Suprapubic skin (tissue), 4 donors: ENCODE data around the gene CHST9. TPM values are rescaled to one million over a fixed set of nuclear protein-coding genes. Genes with fewer than 3 reads are reported as not detected.

Experiments used
- DNase-seq, 2 donors: peaks; one replicate each; pipeline ENCODE4 v3.0.0-alpha.2; 2019; ENCODE audit warnings: low spot score in 2 of 2
- H3K27ac ChIP-seq: fragments of 200-600 bp; sonication (generic); one replicate; pipeline ENCODE4 v1.5.1; 2019
- H3K27me3 ChIP-seq: fragments of 200-600 bp; sonication (generic); one replicate; pipeline ENCODE4 v1.5.1; 2019
- H3K36me3 ChIP-seq: fragments of 200-600 bp; sonication (generic); one replicate; pipeline ENCODE4 v1.5.1; 2019
- H3K4me1 ChIP-seq: fragments of 200-600 bp; sonication (generic); one replicate; pipeline ENCODE4 v1.5.1; 2019
- H3K4me3 ChIP-seq: fragments of 200-600 bp; sonication (generic); one replicate; pipeline ENCODE4 v1.5.1; 2019; ENCODE audit warnings: mild to moderate bottlenecking
- H3K9me3 ChIP-seq: fragments of 200-600 bp; sonication (generic); one replicate; pipeline ENCODE4 v1.5.1; 2019
- CTCF ChIP-seq, 2 donors: fragments of 200-600 bp in 1 of 2; fragments of 450-650 bp in 1 of 2; sonication (generic) in 1 of 2; IDR thresholded peaks; one replicate each; pipeline ENCODE4 v1.5.1; 2016 to 2019; ENCODE audit warnings: antibody characterized with exemption in 2 of 2, mild to moderate bottlenecking in 1 of 2, moderate library complexity in 1 of 2
- EP300 ChIP-seq: sonication (generic); formaldehyde crosslinking; IDR thresholded peaks from one replicate; pipeline ENCODE4 v1.6.1; 2017; ENCODE audit warnings: antibody characterized with exemption
- POLR2A ChIP-seq, 2 donors: fragments of 450-650 bp; IDR thresholded peaks; one replicate each; pipeline ENCODE4 v1.6.1; 2017; ENCODE audit warnings: antibody characterized with exemption in 2 of 2, mild to moderate bottlenecking in 2 of 2, moderate library complexity in 2 of 2
- POLR2AphosphoS5 ChIP-seq, 3 donors: sonication (generic); formaldehyde crosslinking; IDR thresholded peaks; one replicate each; pipeline ENCODE4 v1.6.1; 2017; ENCODE audit warnings: antibody characterized with exemption in 3 of 3
- WGBS: methylation state at CpG from one replicate; pipeline ENCODE4 v1.1.5; 2018; 5-methylcytosine and 5-hydroxymethylcytosine counted together
- total RNA-seq, 4 donors: library from RNA; depleted of rRNA; stranded (reverse); fragments of >200 nt; gene quantifications; one replicate each; pipeline ENCODE4 v1.1.0, GENCODE V29; 2016

Gene CHST9
- total RNA-seq, 4 donors from 2014 or later: 0.08 to 2.0 (median 0.33) TPM

DNA sequence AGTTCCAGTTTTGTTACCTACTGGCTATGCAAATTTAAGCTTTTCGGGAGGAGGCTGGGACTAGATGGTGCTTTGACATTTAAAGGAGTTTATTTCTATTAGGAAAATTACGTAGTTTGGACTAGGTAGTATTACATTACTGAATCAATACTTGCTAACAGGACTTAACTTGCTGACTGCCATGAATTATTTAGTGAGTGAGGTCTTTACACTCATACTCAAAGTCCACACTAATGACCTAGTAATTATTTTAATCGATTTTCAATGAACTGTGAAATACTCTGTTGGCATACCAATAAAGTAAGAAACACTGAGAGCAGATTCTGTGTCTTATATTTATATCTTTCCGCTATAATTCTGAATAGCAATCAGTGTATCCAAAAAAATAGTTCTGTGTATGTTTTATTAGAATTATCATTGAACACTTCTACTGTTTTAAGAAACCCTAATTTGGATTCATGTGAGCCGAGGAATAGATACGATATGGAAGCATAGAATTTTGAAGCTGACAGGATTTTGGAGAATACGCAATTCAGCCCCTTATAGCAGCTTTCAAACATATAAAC, 55.0 kb downstream of the CHST9 start:
- no peak for DNase-seq
- Histone ChIP-seq H3K4me3 (no peak overlapping the region), H3K36me3 (no peaks in the 10 kb centered on the region), H3K9me3 (no peaks in the 10 kb centered on the region), H3K27me3 (no peaks in the 10 kb centered on the region), H3K27ac (no peak overlapping the region), H3K4me1 (no peaks in the 10 kb centered on the region)
- TF ChIP-seq EP300 (no peak), CTCF (IDR thresholded peaks at IDR 0.05) (no peak), POLR2AphosphoS5 (IDR thresholded peaks at IDR 0.05) (no peak), POLR2A (IDR thresholded peaks at IDR 0.05) (no peak)
- WGBS: 90% methylated on average over 7 of the region's 7 CpGs

- no peaks in the 10 kb centered on the region for H3K27me3 ChIP-seq
- no peak overlapping the region for H3K4me3 ChIP-seq
- no peaks in the 10 kb centered on the region for H3K36me3 ChIP-seq
- 35% methylated on average over 1 of the region's 1 CpG for WGBS
- H3K27ac ChIP-seq: no peak overlapping the region
- TF ChIP-seq CTCF (IDR thresholded peaks at IDR 0.05) (no peak), POLR2AphosphoS5 (IDR thresholded peaks at IDR 0.05) (no peak), POLR2A (IDR thresholded peaks at IDR 0.05) (no peak), EP300 (no peak)
- H3K4me1 ChIP-seq: no peaks in the 10 kb centered on the region
- no peak for DNase-seq
- no peaks in the 10 kb centered on the region for H3K9me3 ChIP-seq
These were observed 60.9 kb downstream of the CHST9 start for GRCh38 chr18:27124196-27124595.

DNA sequence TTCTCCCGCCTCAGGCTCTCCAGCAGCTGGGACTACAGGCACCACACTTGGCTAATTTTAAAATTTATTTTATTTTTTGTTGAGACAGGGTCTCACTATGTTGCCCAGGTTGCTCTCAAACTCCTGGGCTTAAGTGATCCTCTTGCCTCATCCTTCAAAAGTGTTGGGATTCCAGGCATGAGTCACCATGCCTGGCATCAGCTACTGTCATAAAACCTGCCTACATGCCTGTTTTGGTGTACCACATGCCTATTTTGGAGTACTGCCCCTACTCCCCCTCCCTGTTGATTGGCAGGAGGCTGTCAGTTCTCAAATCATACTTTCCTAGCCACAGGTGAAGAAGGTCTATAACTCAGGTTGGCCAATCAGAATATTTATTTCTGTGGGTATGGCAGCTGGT, 64.0 kb downstream of the CHST9 start:
- Histone ChIP-seq H3K4me1 (no peaks in the 10 kb centered on the region), H3K4me3 (no peak overlapping the region), H3K36me3 (no peaks in the 10 kb centered on the region), H3K27ac (no peak overlapping the region), H3K9me3 (no peaks in the 10 kb centered on the region), H3K27me3 (no peaks in the 10 kb centered on the region)
- DNase-seq: no peak
- TF ChIP-seq POLR2A (IDR thresholded peaks at IDR 0.05) (no peak), EP300 (no peak), CTCF (IDR thresholded peaks at IDR 0.05) (no peak), POLR2AphosphoS5 (IDR thresholded peaks at IDR 0.05) (no peak)
- WGBS: 95% methylated on average over 1 of the region's 1 CpG

- no peaks in the 10 kb centered on the region for H3K9me3 ChIP-seq
- no peak overlapping the region for H3K4me3 ChIP-seq
- H3K36me3 ChIP-seq: no peaks in the 10 kb centered on the region
- WGBS: 81% methylated on average over 3 of the region's 3 CpGs
- TF ChIP-seq EP300: no peak
- TF ChIP-seq POLR2A (IDR thresholded peaks at IDR 0.05): no peak
- no peak for TF ChIP-seq POLR2AphosphoS5 (IDR thresholded peaks at IDR 0.05)
- no peak for TF ChIP-seq CTCF (IDR thresholded peaks at IDR 0.05)
- H3K27me3 ChIP-seq: no peaks in the 10 kb centered on the region
- H3K4me1 ChIP-seq: no peaks in the 10 kb centered on the region
- DNase-seq: no peak
- no peak overlapping the region for H3K27ac ChIP-seq
These were observed 64.9 kb downstream of the CHST9 start for GRCh38 chr18:27120246-27120645.

- WGBS: 92% methylated on average over 3 of the region's 3 CpGs
- TF ChIP-seq POLR2AphosphoS5 (IDR thresholded peaks at IDR 0.05) (no peak), EP300 (no peak)
- no peaks in the 10 kb centered on the region for H3K27me3 ChIP-seq
- no peaks in the 10 kb centered on the region for H3K9me3 ChIP-seq
- H3K36me3 ChIP-seq: no peaks in the 10 kb centered on the region
- DNase-seq: no peak
- H3K27ac ChIP-seq: no peak overlapping the region
- no peaks in the 10 kb centered on the region for H3K4me1 ChIP-seq
- no peak overlapping the region for H3K4me3 ChIP-seq
These were observed 66.1 kb downstream of the CHST9 start for GRCh38 chr18:27118973-27119372.

DNA sequence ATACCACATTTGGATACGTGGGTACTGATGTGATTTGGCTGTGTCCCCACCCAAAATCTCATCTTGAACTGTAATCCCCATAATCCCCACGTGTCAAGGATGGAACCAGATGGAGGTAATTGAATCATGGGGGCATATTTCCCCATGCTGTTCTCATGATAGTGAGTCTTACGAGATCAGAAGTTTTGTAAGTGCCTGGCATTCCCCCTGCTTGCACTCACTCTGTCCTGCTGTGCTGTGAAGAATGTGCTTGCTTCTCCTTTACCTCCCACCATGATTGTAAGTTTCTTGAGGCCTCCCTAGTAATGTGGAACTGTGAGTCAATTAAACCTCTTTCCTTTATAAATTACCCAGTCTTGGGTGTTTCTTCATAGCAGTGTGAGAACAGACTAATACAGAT, 70.3 kb downstream of the CHST9 start:
- Histone ChIP-seq H3K27me3 (no peaks in the 10 kb centered on the region), H3K27ac (no peak overlapping the region), H3K4me1 (no peaks in the 10 kb centered on the region), H3K36me3 (no peaks in the 10 kb centered on the region), H3K4me3 (no peak overlapping the region), H3K9me3 (no peaks in the 10 kb centered on the region)
- DNase-seq: no peak
- 67% methylated on average over 3 of the region's 3 CpGs for WGBS
- TF ChIP-seq CTCF (IDR thresholded peaks at IDR 0.05) (no peak), EP300 (no peak), POLR2AphosphoS5 (IDR thresholded peaks at IDR 0.05) (no peak), POLR2A (IDR thresholded peaks at IDR 0.05) (no peak)
